GM21528 (cell line): ENCODE data around the gene OSBPL2.

ENCODE experiments used
- ATAC-seq: cut with Tn5 transposase; IDR thresholded peaks from one replicate; pipeline ENCODE4 v1.9.1; 2021; ENCODE audit warnings: mild to moderate bottlenecking, moderate library complexity; ENCODE audit not compliant: unreplicated experiment, low FRiP score

OSBPL2 gene

GRCh38 chr20:62332989-62333819 is 94.9 kb downstream of the OSBPL2 start:
- ATAC-seq, result no peak

- no peak for ATAC-seq
These were observed 95.7 kb downstream of the OSBPL2 start for GRCh38 chr20:62333820-62334595.

DNA sequence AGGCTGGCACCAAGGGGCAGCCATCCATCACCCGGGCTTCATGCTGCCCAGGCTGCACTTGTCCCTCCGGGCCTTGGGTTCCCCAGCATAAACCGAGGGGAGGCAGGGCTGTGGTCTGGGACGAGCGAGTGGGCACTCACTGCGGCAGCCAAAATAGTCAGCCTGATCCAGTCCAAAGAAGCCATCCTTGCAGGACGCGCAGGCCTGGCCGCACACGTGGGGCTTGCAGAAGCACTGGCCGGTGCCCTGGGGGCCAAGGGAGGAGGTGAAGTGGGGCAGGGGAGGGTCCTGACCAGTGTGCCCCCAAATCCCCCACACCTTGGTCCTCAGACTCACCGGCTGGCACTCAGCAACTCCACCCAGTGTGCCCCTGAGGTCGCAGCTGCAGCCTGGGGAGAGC is 96.6 kb downstream of the OSBPL2 start:
- ATAC-seq, result no peak

DNA sequence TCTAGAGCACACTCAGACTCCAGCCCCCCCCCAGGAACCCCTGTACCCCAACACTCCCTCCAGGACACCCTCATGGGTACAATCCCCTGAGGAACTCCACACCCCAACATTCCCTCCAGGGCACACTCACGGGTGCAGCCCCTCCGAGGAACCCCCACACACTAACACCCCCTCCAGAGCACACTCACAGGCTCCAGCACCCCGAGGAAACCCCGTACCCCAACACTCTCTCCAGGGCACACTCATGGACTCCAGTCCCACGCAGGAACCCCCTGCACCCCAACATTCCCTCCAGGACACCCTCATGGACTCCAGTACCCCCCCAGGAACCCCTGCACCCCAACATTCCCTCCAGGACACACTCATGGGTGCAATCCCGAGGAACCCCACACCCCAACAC is 97.2 kb downstream of the OSBPL2 start:
- ATAC-seq, result no peak

- ATAC-seq, result no peak
These were observed 98.0 kb downstream of the OSBPL2 start for GRCh38 chr20:62336329-62336728.

GRCh38 chr20:62336775-62337557 is 98.6 kb downstream of the OSBPL2 start:
- ATAC-seq, result no peak

GRCh38 chr20:62337558-62338293 is 99.4 kb downstream of the OSBPL2 start:
- peak; percentile 40 for ATAC-seq

GRCh38 chr20:62338294-62338620 is 99.9 kb downstream of the OSBPL2 start:
- ATAC-seq, result no peak

GRCh38 chr20:62339647-62340062 is 101.3 kb downstream of the OSBPL2 start:
- ATAC-seq, result peak; percentile 76

- no peak for ATAC-seq
These were observed 104.6 kb downstream of the OSBPL2 start for GRCh38 chr20:62342910-62343309.

- no peak for ATAC-seq
These were observed 105.8 kb downstream of the OSBPL2 start for GRCh38 chr20:62344092-62344491.

DNA sequence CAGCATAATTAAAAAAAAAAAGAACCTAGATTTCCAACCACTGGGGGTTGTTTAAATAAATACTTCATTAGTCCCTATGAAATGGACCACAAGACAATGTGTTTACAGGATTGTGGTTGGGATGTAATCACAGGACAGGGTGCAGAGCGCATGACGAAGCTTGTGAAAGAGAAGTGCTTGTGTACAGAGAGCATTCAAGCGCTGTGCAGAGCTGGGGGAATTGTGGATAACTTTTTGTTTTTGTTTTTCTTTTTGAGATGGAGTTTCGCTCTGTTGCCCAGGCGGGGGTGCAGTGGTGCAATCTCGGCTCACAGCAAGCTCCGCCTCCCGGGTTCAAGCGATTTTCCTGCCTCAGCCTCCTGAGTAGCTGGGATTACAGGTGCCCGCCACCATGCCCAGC is 106.5 kb downstream of the OSBPL2 start:
- no peak for ATAC-seq
